Neuronal stem cell (in vitro differentiated cells): ENCODE data around the gene SLA2.

Source experiments
- DNase-seq: peaks from one replicate; pipeline ENCODE4 v3.0.0-alpha.2; 2013; ENCODE audit warnings: low spot score
- H2AFZ ChIP-seq: one replicate; pipeline ENCODE4 v1.6.1; 2013; ENCODE audit warnings: mild to moderate bottlenecking, low read length, inconsistent platforms
- H2AK5ac ChIP-seq: 2 replicates; pipeline ENCODE4 v1.6.1; 2013; ENCODE audit warnings: low read depth, mild to moderate bottlenecking, inconsistent platforms, low read length, moderate library complexity, mixed read lengths
- H2BK120ac ChIP-seq: 2 replicates; pipeline ENCODE4 v1.6.1; 2013; ENCODE audit warnings: low read depth, mild to moderate bottlenecking, inconsistent platforms, low read length, moderate library complexity, mixed read lengths
- H2BK12ac ChIP-seq: one replicate; pipeline ENCODE4 v1.6.1; 2013; ENCODE audit warnings: low read length, inconsistent platforms
- H2BK15ac ChIP-seq: 2 replicates; pipeline ENCODE4 v1.6.1; 2013; ENCODE audit warnings: mild to moderate bottlenecking, low read length, inconsistent platforms, mixed read lengths
- H2BK5ac ChIP-seq: one replicate; pipeline ENCODE4 v1.6.1; 2013; ENCODE audit warnings: inconsistent platforms, mild to moderate bottlenecking, low read length, moderate library complexity
- H3K14ac ChIP-seq: one replicate; pipeline ENCODE4 v1.6.1; 2013; ENCODE audit warnings: low read length, inconsistent platforms
- H3K18ac ChIP-seq: 2 replicates; pipeline ENCODE4 v1.6.1; 2013; ENCODE audit warnings: low read length, inconsistent platforms
- H3K23ac ChIP-seq: 2 replicates; pipeline ENCODE4 v1.6.1; 2013; ENCODE audit warnings: low read depth, mild to moderate bottlenecking, mixed read lengths, low read length, inconsistent platforms; ENCODE audit not compliant: poor library complexity
- H3K27ac ChIP-seq: replicated peaks from 3 replicates; pipeline ENCODE4 v1.5.1; 2013; ENCODE audit warnings: low read length, inconsistent platforms
- H3K27me3 ChIP-seq, 3 experiments: 2 replicates each; pipeline ENCODE4 v1.6.1; 2013; ENCODE audit warnings: low read length in 3 of 3, mild to moderate bottlenecking in 2 of 3, inconsistent platforms in 1 of 3, low read depth in 1 of 3, mixed read lengths in 1 of 3, moderate library complexity in 1 of 3; ENCODE audit not compliant: control insufficient read depth in 3 of 3, insufficient read depth in 3 of 3
- H3K36me3 ChIP-seq, 2 donors: replicated peaks in 1 of 2; 2 replicates each; pipeline ENCODE4 v1.6.1; 2013; ENCODE audit warnings: low read length in 2 of 2; ENCODE audit not compliant: control insufficient read depth in 2 of 2, insufficient read depth in 2 of 2
- H3K4ac ChIP-seq: 2 replicates; pipeline ENCODE4 v1.6.1; 2013; ENCODE audit warnings: inconsistent platforms, mild to moderate bottlenecking, low read length, moderate library complexity
- H3K4me1 ChIP-seq, 2 donors: 1 replicate in 1 of 2; 2 replicates in 1 of 2; pipeline ENCODE4 v1.6.1; 2013; ENCODE audit warnings: low read length in 2 of 2, low read depth in 1 of 2; ENCODE audit not compliant: control insufficient read depth in 2 of 2, insufficient read depth in 1 of 2
- H3K4me2 ChIP-seq: one replicate; pipeline ENCODE4 v1.6.1; 2013; ENCODE audit warnings: mild to moderate bottlenecking, low read length, inconsistent platforms; ENCODE audit not compliant: insufficient read depth, poor library complexity, severe bottlenecking
- H3K4me3 ChIP-seq, 2 donors: 2 replicates each; pipeline ENCODE4 v1.5.1; 2013; ENCODE audit warnings: low read length in 2 of 2, mild to moderate bottlenecking in 2 of 2, inconsistent platforms in 1 of 2, moderate library complexity in 1 of 2
- H3K79me1 ChIP-seq: one replicate; pipeline ENCODE4 v1.6.1; 2013; ENCODE audit warnings: low read depth, mild to moderate bottlenecking, inconsistent platforms, low read length, moderate library complexity
- H3K9ac ChIP-seq: one replicate; pipeline ENCODE4 v1.6.1; 2013; ENCODE audit warnings: mild to moderate bottlenecking, low read depth, low read length, inconsistent platforms; ENCODE audit not compliant: poor library complexity
- H3K9me3 ChIP-seq, 2 donors: replicated peaks in 1 of 2; 2 replicates each; pipeline versions ENCODE3 to v1.6.1; 2013; ENCODE audit warnings: low read length in 2 of 2, mild to moderate bottlenecking in 2 of 2, inconsistent platforms in 1 of 2, low read depth in 1 of 2, mixed read lengths in 1 of 2, moderate library complexity in 1 of 2; ENCODE audit not compliant: control insufficient read depth in 2 of 2, insufficient read depth in 1 of 2
- H4K8ac ChIP-seq: one replicate; pipeline ENCODE4 v1.6.1; 2013; ENCODE audit warnings: low read depth, mild to moderate bottlenecking, inconsistent platforms, low read length, moderate library complexity
- H4K91ac ChIP-seq: one replicate; pipeline ENCODE4 v1.6.1; 2013; ENCODE audit warnings: low read length, low read depth, mild to moderate bottlenecking, inconsistent platforms; ENCODE audit not compliant: poor library complexity
- WGBS, 2 donors: extraction: QIAGEN DNeasy Blood & Tissue Kit; methylation state at CpG; one replicate each; pipeline ENCODE4 v1.1.7; 2013; ENCODE audit warnings: missing lambda C conversion rate in 2 of 2, mixed read lengths in 1 of 2; ENCODE audit not compliant: insufficient read length in 2 of 2, insufficient replicate concordance in 1 of 2; ENCODE audit errors: extremely low coverage in 2 of 2; 5-methylcytosine and 5-hydroxymethylcytosine counted together

Gene SLA2

GRCh38 chr20:36576081-36576445, 69.9 kb downstream of the SLA2 start:
- H3K36me3 ChIP-seq = peaks cover 20 to 43% of the 10 kb centered on the region in 2 donors

GRCh38 chr20:36574366-36575135, 71.4 kb downstream of the SLA2 start:
- DNase-seq = peak; percentile 48
- H3K14ac ChIP-seq = peak overlapping the region; percentile 91
- peak overlapping the region; percentile 82 for H2BK15ac ChIP-seq
- H4K91ac ChIP-seq = peak overlapping the region; percentile 56
- peak overlapping the region; percentile 92 to 94 for H3K4me3 ChIP-seq
- H3K36me3 ChIP-seq = peaks cover 9 to 29% of the 10 kb centered on the region in 2 donors
- H3K4me2 ChIP-seq = peak overlapping the region; percentile 90
- no peak overlapping the region for H2BK12ac ChIP-seq
- H3K4ac ChIP-seq = peak overlapping the region; percentile 80
- peak overlapping the region; percentile 99 for H2BK120ac ChIP-seq
- peak overlapping the region; percentile 98 for H3K9ac ChIP-seq
- WGBS, 2 donors = no CpG with 5 or more reads among the region's 69 CpGs
- H3K9me3 ChIP-seq = no peaks in the 10 kb centered on the region
- peak overlapping the region; percentile 90 for H2AFZ ChIP-seq
- peak overlapping the region; percentile 52 for H3K23ac ChIP-seq
- H3K79me1 ChIP-seq = peaks cover 14% of the 10 kb centered on the region
- H3K4me1 ChIP-seq = peaks cover 16 to 22% of the 10 kb centered on the region in 2 donors
- H2BK5ac ChIP-seq = peak overlapping the region; percentile 91
- peak overlapping the region; percentile 62 for H3K27ac ChIP-seq
- peak overlapping the region; percentile 99 for H3K18ac ChIP-seq
- no peaks in the 10 kb centered on the region for H3K27me3 ChIP-seq
- no peak overlapping the region for H4K8ac ChIP-seq
- peak overlapping the region; percentile 95 for H2AK5ac ChIP-seq

More at GRCh38 chr20:36576081-36576445, 69.9 kb downstream of the SLA2 start:
- Histone ChIP-seq H3K23ac (no peak overlapping the region), H4K91ac (no peak overlapping the region), H2BK5ac (no peak overlapping the region), H3K14ac (no peak overlapping the region), H3K4ac (no peak overlapping the region), H3K9me3 (no peaks in the 10 kb centered on the region), H3K4me1 (peaks cover 16 to 21% of the 10 kb centered on the region in 2 donors), H3K79me1 (peaks cover 19% of the 10 kb centered on the region), H2BK15ac (no peak overlapping the region), H2AFZ (no peak overlapping the region), H3K27ac (no peak overlapping the region), H4K8ac (no peak overlapping the region), H3K4me3 (no peak overlapping the region), H3K4me2 (no peak overlapping the region), H2BK12ac (no peak overlapping the region), H3K27me3 (no peaks in the 10 kb centered on the region), H2BK120ac (no peak overlapping the region), H3K18ac (no peak overlapping the region), H2AK5ac (no peak overlapping the region), H3K9ac (no peak overlapping the region)
- WGBS, 2 donors = no CpG with 5 or more reads among the region's 1 CpG
- DNase-seq = no peak

GRCh38 chr20:36573798-36574365, 72.1 kb downstream of the SLA2 start:
- no peaks in the 10 kb centered on the region for H3K9me3 ChIP-seq
- H3K79me1 ChIP-seq = peaks cover 12% of the 10 kb centered on the region
- H2BK15ac ChIP-seq = peak overlapping the region; percentile 82
- peak overlapping the region; percentile 94 for H2AK5ac ChIP-seq
- H3K23ac ChIP-seq = peak overlapping the region; percentile 75
- H2AFZ ChIP-seq = peak overlapping the region; percentile 83
- peak overlapping the region; percentile 98 for H3K18ac ChIP-seq
- DNase-seq = peak; percentile 41
- H3K36me3 ChIP-seq = peaks cover 5 to 23% of the 10 kb centered on the region in 2 donors
- peak overlapping the region; percentile 74 for H3K9ac ChIP-seq
- no peaks in the 10 kb centered on the region for H3K27me3 ChIP-seq
- peaks cover 16 to 22% of the 10 kb centered on the region in 2 donors for H3K4me1 ChIP-seq
- no peak overlapping the region for H4K91ac ChIP-seq
- no CpG with 5 or more reads among the region's 53 CpGs for WGBS, 2 donors
- H2BK12ac ChIP-seq = no peak overlapping the region
- H2BK5ac ChIP-seq = peak overlapping the region; percentile 91
- H2BK120ac ChIP-seq = no peak overlapping the region
- peak overlapping the region; percentile 51 for H3K27ac ChIP-seq
- H4K8ac ChIP-seq = no peak overlapping the region
- peak overlapping the region; percentile 52 for H3K4me2 ChIP-seq
- H3K4ac ChIP-seq = no peak overlapping the region
- H3K14ac ChIP-seq = no peak overlapping the region
- H3K4me3 ChIP-seq = peak overlapping the region; percentile 92 to 94
